GM12878 (cell line): ENCODE measurements around the gene DNAJB11. TPM values are rescaled to one million over a fixed set of nuclear protein-coding genes. Genes with fewer than 3 reads are reported as not detected.

Experiments used
- BHLHE40 ChIP-seq, 2 experiments: fragments of 450-650 bp in 1 of 2; IDR thresholded peaks; 2 replicates each; pipeline ENCODE4 v1.6.1; 2011 to 2017; ENCODE audit warnings: low read depth in 2 of 2, borderline replicate concordance in 1 of 2, improper control_type of control experiment in 1 of 2, low read length in 1 of 2, mild to moderate bottlenecking in 1 of 2
- IKZF2 ChIP-seq, 2 experiments: fragments of 450-650 bp; IDR thresholded peaks; 2 replicates each; pipeline ENCODE4 v1.6.1; 2017; ENCODE audit warnings: mild to moderate bottlenecking in 2 of 2, moderate library complexity in 2 of 2
- MLLT1 ChIP-seq: fragments of 450-650 bp; IDR thresholded peaks from 2 replicates; pipeline ENCODE4 v1.6.1; 2016; ENCODE audit warnings: mild to moderate bottlenecking
- MXI1 ChIP-seq: fragments of 150-350 bp; IDR thresholded peaks from 2 replicates; pipeline ENCODE4 v1.6.1; 2011; ENCODE audit warnings: low read depth, mild to moderate bottlenecking, inconsistent platforms, low read length, improper control_type of control experiment
- NFIC ChIP-seq: IDR thresholded peaks from 2 replicates; pipeline ENCODE4 v1.6.1; 2012; ENCODE audit warnings: low read depth, mild to moderate bottlenecking, inconsistent platforms, low read length, moderate library complexity
- NR2F1 ChIP-seq: fragments of 450-650 bp; conservative IDR thresholded peaks from 2 replicates; pipeline ENCODE4 v1.6.1; 2017; ENCODE audit warnings: mild to moderate bottlenecking
- PRDM15 ChIP-seq: fragments of 450-650 bp; formaldehyde crosslinking; IDR thresholded peaks from 2 replicates; pipeline ENCODE4 v1.4.0; 2020; ENCODE audit warnings: mild to moderate bottlenecking, moderate library complexity
- RAD51 ChIP-seq: fragments of 450-650 bp; IDR thresholded peaks from 2 replicates; pipeline ENCODE4 v1.6.1; 2016; ENCODE audit warnings: moderate library complexity, mild to moderate bottlenecking, inconsistent platforms
- RCOR1 ChIP-seq: conservative IDR thresholded peaks from 2 replicates; pipeline ENCODE4 v1.6.1; 2012; ENCODE audit warnings: low read depth, low read length, improper control_type of control experiment
- RELB ChIP-seq: fragments of 450-650 bp; IDR thresholded peaks from 2 replicates; pipeline ENCODE4 v1.6.1; 2017; ENCODE audit warnings: low read depth, mild to moderate bottlenecking, moderate library complexity
- SKIL ChIP-seq: fragments of 450-650 bp; IDR thresholded peaks from 2 replicates; pipeline ENCODE4 v1.6.1; 2017; ENCODE audit warnings: mild to moderate bottlenecking, low read depth, inconsistent platforms; ENCODE audit not compliant: poor library complexity, severe bottlenecking
- SMARCA5 ChIP-seq: fragments of 450-650 bp; IDR thresholded peaks from 2 replicates; pipeline ENCODE4 v1.6.1; 2017; ENCODE audit warnings: mild to moderate bottlenecking
- TCF12 ChIP-seq: IDR thresholded peaks from 2 replicates; pipeline ENCODE4 v1.6.1; 2011; ENCODE audit warnings: low read depth, mild to moderate bottlenecking, low read length
- TCF3 ChIP-seq: IDR thresholded peaks from 2 replicates; pipeline ENCODE4 v1.6.1; 2012; ENCODE audit warnings: low read depth, mild to moderate bottlenecking, low read length, borderline replicate concordance; ENCODE audit not compliant: insufficient read depth
- polyA plus RNA-seq, 11 experiments: library from polyadenylated mRNA; depleted of rRNA in 4 of 11; unstranded in 6 of 11; stranded (reverse) in 5 of 11; fragments of >200 nt; fragmentation: Nextera tagmentation in 4 of 11; fragmentation: Illumina TruSeq in 1 of 11; extraction: Ambion mirVana in 4 of 11; extraction: Trizol in 1 of 11; gene quantifications; 1 replicate in 1 of 11; 2 replicates in 10 of 11; pipeline versions ENCODE4 v1.2.1 to v1.2.3, GENCODE V29; 2011 to 2016; ENCODE audit warnings: inconsistent platforms in 2 of 11, missing spikeins in 2 of 11, low read depth in 1 of 11
- total RNA-seq, 4 experiments: library from RNA; depleted of rRNA in 3 of 4; stranded (reverse); fragments of >200 nt in 3 of 4; fragmentation: Illumina TruSeq in 1 of 4; extraction: Trizol in 1 of 4; gene quantifications; 2 replicates each; pipeline versions ENCODE4 v1.2.1 to v1.2.3, GENCODE V29; 2013 to 2021

DNAJB11 gene
- total and polyA plus RNA-seq, 10 of the 15 experiments (the other 5 are each of a cell fraction or from before 2014, with no cell fraction given) = 16.2 to 135 (median 57.8) TPM

GRCh38 chr3:186520957-186521842 lies 49.3 kb upstream of the DNAJB11 start (continued):
- TF ChIP-seq SKIL (peak; percentile 34), RELB (peak; percentile 83), TCF12 (peak; percentile 86), TCF3 (0 out of 2 replicates have a peak, but pooled peaks have one; percentile 62), MLLT1 (peak; percentile 66; the same call in 1 of the 2 replicates), SMARCA5 (0 out of 2 replicates have a peak, but pooled peaks have one; percentile 40), NR2F1 (0 out of 2 replicates have a peak, but pooled peaks have one; percentile 22), IKZF2 (IDR thresholded peaks at IDR 0.05) (peak; percentile 93), RAD51 (no peak), NFIC (peak; percentile 85; the same call in 1 of the 2 replicates), RCOR1 (no peak), BHLHE40 (IDR thresholded peaks at IDR 0.05; ENCODE audit: borderline replicate concordance in 1 of 2, low read depth in 2 of 2, low read length in 1 of 2) (peak in 1 of 2 experiments; percentile 43; a peak in 1 of 4 replicates), MXI1 (no peak), PRDM15 (CRISPR knock-in tag) (no peak)
